SH-SY5Y (cell line): ENCODE results near the gene SLC35G4.
"Not testable (repeated sequence)": the region's sequence is repeated elsewhere in the genome, so short reads cannot be mapped to it uniquely, and the experiment has no call there.

Experiments
- GATA2 ChIP-seq: IDR thresholded peaks from 2 replicates; pipeline ENCODE4 v1.6.1; 2011; ENCODE audit warnings: mild to moderate bottlenecking, low read depth, low read length
- GATA3 ChIP-seq: IDR thresholded peaks from 2 replicates; pipeline ENCODE4 v1.6.1; 2011; ENCODE audit warnings: low read depth, mild to moderate bottlenecking, low read length, moderate library complexity

Gene SLC35G4

DNA sequence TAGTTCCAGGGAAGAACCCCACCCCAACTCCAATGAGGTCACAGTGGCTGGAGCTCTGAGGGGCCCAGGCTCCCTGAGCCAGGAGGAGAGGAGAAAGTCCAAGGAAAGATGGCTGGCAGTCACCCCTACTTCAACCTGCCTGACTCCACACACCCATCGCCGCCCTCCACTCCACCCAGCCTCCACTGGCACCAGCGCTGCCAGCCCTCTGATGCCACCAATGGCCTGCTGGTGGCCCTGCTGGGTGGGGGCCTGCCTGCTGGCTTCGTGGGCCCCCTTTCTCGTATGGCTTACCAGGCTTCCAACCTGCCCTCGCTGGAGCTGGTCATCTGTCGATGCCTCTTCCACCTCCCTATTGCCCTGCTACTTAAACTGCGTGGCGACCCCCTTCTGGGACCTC lies at the start of gene SLC35G4:
Gene SLC35G4 (plus strand): TSS at position 109 of the 400 bp plus-strand sequence. CDS start 0 bp downstream, at position 109.
- TF ChIP-seq GATA3, GATA2: not testable (repeated sequence)

DNA sequence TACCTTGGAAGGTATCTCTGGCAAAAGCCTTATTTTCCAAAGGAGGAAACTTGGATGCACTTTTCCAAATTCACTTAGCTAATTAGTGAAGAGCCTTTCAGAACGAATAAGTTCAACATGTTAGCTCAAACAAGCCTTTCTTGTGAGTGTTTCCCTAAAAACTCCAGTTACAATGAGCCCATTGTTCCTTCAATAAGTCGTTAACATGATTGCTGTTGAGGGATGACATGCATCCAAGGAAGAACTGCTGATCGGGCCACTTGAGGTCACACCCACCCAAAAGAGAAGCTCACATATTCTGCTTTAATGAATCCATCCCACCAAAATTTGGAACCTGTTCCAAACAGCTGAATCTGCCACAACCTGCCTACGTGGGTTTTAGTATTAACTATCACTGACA lies 48.1 kb upstream of the SLC35G4 start:
- TF ChIP-seq GATA3 (no peak), GATA2 (no peak)

- TF ChIP-seq GATA3, result no peak
- no peak for TF ChIP-seq GATA2
These were observed 43.7 kb upstream of the SLC35G4 start for GRCh38 chr18:11565716-11566115.

DNA sequence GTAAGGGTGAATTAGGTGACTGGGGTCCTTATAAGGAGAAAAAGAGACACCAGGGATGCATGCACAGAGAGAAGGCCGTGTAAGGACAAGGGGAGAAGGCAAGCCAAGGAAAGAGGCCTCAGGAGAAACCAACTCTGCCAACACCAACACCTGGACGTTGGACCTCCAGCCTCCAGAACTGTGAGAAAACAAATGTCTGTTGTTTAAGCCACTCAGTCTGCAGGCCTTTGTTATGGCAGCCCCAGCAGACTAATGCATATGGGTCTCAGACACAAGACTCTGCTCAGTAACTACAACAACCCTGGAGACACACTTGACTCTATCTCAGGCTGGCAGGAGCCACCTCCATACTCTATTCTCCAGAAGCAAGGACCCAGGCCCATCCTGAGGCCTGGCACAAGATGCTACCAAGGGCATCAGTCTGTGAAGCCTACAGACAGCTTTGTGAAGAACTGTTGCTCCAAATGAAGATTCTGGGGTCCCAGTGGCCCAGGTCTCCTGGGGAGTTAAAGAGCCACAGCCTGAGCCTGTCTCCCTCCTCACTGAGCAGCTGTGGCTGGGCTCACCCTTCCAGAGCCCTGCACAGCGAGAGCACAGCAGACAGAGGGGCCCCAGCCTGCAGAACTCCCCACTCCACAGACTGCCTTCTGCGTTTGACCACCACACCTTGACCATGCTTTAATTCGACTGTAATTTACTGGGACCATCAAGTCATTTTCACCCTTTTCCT lies 43.0 kb upstream of the SLC35G4 start:
- no peak for TF ChIP-seq GATA2
- no peak for TF ChIP-seq GATA3

- TF ChIP-seq GATA3 (no peak), GATA2 (no peak)
These were observed 42.0 kb upstream of the SLC35G4 start for GRCh38 chr18:11567396-11567795.

DNA sequence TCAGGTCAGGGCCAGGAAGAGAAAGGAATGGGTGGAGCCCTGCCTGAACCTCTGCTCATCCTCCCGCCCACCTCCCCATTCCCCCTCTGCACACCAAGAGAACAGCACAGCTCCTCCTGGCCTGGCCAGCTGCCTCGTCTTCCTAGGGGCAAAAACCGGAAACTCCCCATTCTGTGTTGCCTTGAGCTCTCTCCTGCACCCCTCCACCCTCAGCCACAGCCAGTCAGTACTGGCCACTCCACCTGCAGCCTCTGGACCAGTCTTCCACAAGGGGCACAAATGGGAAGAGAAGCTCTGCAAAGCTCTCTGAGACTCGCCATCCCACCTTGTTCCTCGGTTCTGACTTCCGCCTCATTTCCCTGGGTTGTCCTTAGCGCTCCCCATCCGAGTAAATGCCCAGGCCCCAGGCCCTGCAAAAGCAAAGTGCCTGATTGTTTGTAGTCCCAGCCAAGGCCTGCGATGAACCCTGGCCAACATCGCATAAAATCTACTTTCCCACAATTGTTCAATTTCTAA lies 39.3 kb upstream of the SLC35G4 start:
- TF ChIP-seq GATA2 (no peak), GATA3 (no peak)

DNA sequence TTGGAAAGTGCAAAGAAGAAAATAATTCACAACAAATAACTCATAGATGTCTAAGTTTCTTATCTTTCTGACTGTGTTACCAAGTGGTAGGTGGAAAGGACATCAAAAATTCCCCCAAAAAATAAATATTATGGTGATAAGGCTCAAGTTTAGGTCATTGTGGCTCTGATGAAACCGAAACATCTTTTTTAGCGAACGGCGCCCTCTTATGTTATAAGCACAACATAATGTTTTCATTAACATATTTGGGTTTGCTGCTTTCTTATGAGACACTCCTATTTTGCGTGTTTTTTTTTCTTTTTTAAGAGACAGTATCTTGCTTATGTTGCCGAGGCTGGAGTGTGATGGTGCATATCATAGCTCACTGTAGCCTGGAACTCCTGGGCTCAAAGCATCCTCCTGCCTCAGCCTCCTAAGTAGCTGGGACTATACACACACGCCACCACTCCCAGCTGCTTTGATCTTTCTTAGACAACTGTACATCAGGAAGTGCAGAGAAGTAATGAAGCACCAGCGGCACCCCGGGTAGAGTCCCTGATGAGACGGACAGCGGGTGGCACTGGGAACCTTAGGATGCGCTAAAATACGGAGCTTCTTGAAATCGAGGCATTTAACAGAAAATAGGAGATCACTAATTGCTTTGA lies 38.5 kb upstream of the SLC35G4 start:
- TF ChIP-seq GATA3 (no peak), GATA2 (no peak)

DNA sequence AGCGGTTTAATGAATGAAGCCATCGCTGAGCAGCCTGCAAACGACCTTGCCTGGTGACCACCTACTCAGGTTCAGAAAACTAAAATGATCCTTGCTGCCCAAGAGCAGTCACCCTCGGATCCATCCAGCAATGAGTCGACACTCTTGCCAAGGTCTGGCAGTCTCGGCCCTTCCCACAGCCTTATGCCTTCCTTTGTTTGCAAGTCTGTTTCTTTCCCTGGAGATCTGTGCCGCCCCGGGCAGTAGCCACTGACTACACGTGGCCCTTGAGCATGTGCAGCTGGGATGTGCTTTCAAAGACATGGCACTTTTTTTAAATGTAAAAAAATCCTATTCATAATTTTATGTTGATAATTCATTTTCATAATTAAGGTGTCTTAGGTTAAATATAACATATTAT lies 37.2 kb upstream of the SLC35G4 start:
- no peak for TF ChIP-seq GATA2
- no peak for TF ChIP-seq GATA3

DNA sequence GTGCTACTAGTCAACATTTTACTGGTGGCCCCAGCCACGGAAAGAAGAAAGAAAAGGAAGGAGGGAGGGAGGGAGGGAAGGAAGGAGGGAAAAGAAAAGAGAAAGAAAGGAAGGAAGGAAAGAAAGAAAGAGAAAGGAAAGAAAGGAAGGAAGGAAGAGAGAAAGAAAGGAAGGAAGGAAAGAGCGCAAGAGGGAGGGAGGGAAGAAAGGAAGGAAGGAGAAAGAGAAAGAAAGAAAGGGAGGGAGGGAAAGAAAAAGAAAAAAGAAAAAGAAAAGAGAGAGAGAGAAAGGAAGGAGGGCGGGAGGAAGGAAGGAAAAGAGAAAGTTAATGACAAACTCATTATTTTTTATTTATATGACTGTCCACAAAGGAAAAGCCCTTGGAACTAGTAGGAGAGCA lies 34.9 kb upstream of the SLC35G4 start:
- TF ChIP-seq GATA2, result no peak
- TF ChIP-seq GATA3, result no peak

DNA sequence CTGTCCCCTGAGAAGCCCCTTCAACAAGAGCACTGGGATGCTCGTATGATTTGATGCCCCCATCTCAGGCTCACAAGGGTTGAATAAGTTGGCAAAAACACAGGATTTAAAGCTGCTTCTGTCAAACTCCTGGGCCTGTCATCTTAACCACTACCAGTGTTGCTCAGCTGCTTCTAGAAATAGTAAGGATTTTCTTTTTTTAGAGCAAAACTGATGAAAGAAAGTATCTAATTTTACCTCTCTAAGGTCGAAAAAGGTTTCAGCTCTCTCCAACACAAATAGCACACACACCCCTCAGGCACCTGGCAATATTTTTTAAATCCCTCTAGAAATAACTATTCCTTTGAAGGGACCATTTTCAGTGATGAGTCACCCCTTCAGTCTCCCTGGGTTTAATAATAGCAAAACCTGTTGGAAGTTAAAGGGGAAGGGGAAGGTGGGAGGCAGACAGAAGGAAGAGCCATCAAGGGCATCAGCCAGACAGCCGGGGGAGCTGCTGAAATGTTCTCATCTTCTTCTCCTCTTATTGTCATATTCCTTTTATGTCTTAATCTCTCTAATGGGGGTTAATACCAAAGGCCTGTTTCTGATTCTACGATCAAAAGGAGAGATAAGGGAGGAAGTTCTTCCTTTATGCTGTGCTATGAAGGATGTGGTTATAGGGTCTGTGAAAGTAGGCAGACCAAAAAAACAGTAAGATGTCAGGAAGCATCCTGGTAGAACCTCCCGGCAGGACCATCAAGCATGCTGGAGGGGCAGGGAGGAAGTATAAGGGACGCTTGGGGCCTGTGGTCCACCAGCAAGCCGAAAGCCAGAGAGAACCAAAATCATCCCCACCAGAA lies 31.9 kb upstream of the SLC35G4 start:
- TF ChIP-seq GATA2 (no peak), GATA3 (no peak)

GRCh38 chr18:11578799-11579198 lies 30.6 kb upstream of the SLC35G4 start:
- TF ChIP-seq GATA3 (no peak), GATA2 (no peak)

DNA sequence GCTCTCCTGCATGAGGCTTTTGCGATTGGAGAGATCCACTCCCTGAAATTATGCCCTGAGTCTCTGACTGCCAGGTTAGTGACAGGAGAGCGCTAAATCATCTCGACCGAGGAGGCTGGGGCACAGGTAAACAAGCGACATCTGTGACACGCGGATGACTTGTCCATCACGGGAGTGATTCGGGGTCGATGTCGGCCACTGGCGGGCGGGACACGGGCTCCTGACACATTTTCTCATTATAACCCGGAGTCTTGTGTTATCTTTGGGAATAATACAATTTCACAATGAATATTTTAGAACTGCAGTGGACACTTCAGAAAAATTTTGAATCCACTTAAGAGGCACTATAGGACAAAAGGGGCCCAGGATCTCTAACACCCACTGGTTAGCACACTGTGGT lies 29.5 kb upstream of the SLC35G4 start:
- no peak for TF ChIP-seq GATA3
- TF ChIP-seq GATA2, result no peak

- TF ChIP-seq GATA2 (no peak), GATA3 (no peak)
These were observed 28.1 kb upstream of the SLC35G4 start for GRCh38 chr18:11581286-11581685.

- TF ChIP-seq GATA3, result no peak
- TF ChIP-seq GATA2, result no peak
These were observed 23.8 kb upstream of the SLC35G4 start for GRCh38 chr18:11585596-11585995.
